COLO668 (cell line): ENCODE measurements around the gene SYNE1.
"Not testable (repeated sequence)": the region's sequence is repeated elsewhere in the genome, so short reads cannot be mapped to it uniquely, and the experiment has no call there.

Experiments
- DNase-seq: peaks from one replicate; lab custom pipeline; 2025; ENCODE audit not compliant: unreplicated experiment; lab: John Stamatoyannopoulos, UW

SYNE1 gene

DNA sequence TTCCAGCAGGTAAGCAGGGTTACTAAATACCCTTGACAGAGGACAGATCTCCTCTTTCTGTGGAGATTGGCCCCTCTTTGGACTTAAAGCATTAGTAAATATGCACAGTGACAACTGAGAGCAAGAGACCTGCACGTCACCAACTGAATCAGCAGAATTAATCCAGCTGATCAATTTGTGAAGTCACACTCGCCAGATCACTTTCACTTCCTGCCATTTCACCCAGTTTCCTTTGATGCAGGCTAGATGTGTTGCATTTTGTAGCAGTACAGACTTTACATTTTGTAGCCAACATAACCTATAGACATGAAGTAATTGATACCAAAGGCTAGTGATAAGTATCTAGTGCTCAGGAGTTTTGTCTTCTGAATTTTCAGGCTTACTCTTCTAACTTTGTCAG lies 11.9 kb downstream of the SYNE1 start:
- no peak for DNase-seq

DNA sequence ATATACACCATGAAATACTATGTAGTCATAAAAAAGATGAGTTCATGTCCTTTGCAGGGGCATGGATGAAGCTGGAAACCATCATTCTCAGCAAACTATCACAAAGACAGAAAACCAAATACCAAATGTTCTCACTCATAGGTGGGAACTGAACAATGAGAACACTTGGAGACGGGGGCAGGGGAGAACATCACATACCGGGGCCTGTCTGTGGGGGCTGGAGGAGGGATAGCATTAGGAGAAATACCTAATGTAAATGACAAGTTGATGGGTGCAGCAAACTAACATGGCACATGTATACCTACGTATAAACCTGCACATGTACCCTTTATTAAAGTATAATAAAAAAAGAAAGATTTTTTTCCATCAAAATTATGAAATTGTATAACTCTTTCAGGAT lies 22.4 kb downstream of the SYNE1 start:
- DNase-seq = not testable (repeated sequence)

DNA sequence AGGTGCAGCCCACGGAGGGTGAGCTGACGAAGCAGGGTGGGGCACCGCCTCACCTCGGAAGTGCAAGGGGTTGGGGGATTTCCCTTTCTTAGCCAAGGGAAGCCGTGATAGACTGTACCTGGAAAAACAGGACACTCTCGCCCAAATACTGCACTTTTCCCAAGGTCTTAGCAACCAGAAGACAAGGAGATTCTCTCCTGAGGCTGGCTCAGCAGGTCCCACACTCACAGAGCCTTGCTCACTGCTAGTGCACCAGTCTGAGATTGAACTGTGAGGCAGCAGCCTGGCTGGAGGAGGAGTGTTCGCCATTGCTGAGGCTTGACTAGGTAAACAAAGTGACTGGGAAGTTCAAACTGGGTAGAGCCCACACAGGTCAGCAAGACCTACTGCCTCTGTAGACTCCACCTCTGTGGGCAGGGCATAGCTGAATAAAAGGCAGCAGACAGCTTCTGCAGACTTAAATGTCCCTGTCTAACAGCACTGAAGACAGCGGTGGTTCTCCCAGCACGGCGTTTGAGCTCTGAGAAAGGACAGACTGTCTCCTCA lies 28.0 kb downstream of the SYNE1 start:
- no peak for DNase-seq

DNA sequence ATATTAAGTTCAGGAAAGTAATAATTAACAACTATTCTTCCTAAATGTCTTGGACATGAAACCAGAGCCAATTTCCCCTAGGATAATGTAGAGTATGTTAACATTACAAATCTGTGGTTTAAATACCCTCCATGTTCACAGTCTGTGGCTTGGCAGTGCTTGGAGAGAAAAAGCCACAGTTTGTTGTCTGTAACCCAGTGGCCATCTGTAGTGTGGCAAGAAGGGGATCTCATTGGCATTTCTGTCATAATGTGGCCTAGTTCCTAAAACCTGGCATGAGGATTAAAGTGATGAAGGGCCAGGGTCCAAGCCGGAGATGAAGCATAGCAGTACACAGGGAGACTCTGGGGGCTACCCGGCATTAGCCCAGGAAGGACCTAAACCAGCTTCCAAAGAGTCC lies 31.2 kb downstream of the SYNE1 start:
- no peak for DNase-seq

DNA sequence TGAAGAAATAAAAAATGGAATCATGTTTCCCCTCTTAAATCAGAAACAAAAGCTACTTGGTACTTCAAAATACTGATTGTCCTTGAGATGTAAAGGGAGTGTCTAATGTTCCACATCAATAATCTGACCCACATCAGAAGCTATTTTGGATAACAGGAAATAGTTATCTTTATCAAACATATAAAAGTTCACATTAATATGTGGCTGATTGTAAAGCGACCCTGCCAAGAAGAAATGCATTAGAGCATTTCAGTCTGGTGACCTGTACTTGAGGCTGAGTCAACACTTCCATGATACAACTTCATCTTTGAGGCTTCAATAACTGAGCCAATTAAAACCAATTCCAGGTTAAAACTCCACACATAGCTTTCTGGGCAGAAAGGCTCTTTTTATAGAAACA lies 31.8 kb downstream of the SYNE1 start:
- DNase-seq = no peak

DNA sequence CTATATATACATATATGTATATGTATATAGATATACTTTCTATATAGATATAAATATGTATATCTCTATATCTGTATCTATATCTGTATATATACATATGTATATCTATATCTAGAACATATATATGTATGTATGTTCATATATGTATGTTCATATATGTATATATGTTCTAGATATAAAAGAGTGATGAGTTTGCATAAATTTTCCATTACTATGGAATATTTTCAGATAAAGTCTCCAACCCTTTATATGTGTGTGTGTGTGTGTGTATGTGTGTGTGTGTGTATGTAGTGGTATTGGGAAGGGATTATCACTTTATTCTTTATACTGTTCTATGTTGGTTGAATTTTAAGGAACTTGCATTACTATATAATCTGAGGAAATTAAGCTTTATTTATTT lies 33.3 kb downstream of the SYNE1 start:
- DNase-seq = no peak

DNA sequence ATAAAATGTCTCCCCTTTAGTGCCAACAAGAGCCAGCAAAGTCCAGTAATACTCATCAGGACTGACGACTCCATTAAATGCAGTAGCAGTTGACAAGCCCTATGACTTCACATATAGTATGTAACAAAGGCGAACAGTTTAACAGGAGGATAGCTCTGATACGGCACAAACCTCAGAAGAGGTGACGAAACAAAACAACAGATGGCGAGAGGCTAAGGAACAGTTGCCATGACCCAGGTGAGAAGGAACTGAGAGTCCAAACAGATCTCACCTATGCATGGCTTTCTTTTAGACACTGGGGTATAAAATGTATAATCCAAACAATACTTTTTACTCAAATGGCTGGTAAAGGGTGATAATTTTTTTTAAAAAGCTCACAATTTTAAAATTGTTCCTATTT lies 37.1 kb downstream of the SYNE1 start:
- DNase-seq = no peak

DNA sequence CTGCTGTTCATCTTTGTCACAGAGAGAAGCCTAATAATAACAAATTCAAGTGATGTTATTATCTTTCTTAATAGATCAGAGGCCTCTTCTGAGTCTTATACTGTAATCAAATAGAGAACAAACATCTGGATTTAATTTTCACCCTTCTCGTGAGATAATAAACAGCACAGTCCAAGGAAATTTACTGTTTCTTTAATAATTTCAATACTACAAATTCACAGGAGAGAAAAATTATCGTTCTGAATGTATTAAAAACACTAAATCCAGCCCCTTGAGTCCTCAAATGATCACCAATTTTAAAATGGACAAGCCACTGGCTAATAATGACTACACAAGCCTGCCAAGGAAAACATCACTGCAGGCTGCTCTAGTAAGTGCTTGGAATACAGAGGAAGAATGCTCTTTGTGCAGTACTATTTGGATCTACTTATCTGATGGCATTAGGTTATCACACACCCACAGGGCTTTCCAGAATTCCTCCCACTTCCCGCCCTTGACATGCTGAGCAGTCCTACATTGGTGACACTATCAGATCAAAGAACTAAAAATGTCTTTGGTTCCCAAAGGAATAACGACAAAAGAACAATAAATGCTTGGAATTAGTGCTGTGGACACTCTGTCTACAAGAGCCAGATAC lies 38.1 kb downstream of the SYNE1 start:
- DNase-seq = no peak

DNA sequence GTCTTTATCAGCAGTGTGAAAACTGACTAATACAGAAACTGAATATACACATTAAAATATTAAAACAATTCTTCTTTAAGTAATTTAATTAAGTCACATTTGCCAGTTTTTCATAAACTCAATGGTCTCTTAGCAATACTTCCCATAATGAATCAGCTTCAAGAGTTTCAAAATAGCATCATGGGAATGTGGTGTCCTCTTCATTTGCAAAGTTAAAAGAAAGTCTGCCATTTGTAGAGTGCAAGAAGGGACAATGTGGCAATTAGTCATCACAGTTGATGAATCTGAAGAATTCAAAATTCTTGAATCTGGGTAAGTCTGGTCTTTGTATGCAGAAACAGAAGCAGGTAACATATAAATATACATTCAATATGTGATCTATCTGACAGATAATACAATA lies 38.7 kb downstream of the SYNE1 start:
- DNase-seq = no peak

DNA sequence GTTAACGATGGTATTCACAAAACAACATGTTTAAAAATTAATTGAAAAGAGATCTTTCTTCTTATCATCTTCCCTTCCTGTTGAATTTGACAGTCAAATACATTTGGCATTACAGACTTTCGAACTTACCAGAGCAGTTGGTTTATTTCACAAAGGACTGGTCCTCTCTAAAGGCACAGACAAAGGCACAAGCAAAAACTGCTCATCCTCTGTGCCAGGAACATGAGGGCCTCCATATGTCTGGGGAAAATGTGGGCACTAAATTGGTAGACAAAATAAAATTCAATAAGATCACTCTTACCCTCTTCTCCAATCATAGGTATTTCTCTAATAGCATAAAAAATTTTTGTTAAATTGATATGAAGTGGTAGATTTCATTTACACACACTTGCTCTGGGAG lies 40.4 kb downstream of the SYNE1 start:
- no peak for DNase-seq

DNA sequence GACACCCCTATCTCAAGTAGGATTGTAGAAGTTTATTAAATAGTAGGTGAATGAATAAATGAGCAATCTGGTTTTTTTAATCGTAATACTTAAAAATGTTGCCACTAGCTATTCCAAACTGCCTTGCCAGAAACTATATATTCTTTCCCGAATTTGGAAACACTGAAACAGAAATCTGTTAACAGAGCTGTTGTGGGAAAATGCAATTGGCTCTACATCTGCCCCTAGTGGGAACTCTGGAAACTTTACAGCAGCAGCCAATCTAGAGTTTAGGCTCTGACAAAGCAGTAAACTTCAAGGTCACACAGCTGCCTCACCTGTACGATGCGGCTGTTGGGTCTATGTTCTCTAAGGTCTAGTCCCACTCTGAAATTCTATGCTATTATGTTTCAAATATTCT lies 41.7 kb downstream of the SYNE1 start:
- no peak for DNase-seq

DNA sequence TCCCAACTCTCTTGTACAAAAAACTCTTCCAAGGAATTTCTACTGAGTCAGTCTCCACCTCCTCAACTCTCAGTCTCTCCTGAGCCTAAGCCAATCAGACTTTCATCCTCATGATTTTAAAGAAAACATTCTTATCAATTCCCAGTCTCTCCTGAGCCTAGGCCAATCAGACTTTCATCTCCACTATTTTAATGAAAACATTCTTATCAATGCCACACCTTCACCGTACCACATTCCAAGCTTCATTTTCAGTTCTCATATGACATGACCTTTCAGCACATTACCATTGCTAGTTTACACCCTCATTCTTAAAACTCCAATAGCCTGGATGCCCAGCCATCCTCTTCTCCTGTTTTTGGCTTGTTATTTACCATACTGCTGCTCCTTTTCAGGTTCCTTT lies 42.5 kb downstream of the SYNE1 start:
- no peak for DNase-seq

DNA sequence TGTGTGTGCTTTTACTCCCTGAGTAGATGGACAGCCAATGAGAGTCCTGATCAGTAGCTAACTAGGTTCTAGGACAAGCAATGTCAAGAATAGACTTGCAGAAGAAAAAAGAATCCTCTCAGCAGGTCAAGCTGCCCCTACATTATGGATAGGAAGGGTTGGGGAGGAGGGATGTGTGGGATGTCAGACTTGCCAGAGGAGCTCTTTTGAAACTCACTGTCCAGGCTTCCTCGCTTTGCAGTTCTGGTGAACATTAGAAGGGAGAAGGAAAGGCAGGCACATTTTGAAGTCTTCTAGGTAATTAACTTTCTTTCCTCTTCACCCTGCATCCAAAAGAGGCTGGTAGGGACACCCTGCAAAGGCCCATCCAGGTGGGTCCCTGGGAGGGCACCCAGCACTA lies 48.7 kb downstream of the SYNE1 start:
- no peak for DNase-seq

DNA sequence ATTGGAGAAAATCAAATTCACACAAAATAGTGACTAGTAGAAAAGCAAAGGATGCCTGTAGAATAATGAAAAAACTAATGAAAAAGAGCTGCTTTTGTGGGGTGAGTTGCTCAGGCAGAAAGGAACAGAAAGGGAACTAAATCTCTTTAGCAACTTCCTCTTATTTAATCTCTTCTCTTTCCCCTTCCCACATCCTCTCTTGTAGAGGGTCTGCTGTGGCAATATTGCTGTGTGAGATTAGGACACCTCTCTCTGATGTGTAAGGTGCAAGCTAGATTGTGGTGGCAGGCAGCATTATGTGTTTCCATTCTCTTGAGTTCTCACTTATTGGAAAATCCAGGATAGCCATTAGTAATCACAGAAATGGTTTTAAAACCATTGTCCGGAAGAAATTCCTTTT lies 49.7 kb downstream of the SYNE1 start:
- no peak for DNase-seq

DNA sequence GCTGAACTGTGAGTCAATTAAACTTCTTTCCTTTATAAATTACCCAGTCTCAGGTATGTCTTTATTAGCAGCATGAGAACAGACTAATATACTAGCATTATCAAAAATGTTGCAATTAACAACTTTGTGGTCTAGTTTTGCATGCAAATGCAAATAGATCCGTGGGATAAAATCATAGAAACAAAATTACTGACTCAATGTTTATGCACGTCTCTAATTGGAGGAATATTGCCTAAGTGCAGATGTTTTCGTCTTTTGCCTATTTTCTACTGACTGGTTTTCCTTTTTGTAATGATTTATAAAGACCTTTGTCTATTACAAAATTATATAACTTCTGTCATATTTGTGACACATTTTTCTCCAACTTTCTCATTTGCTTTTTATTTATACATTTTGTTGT lies 51.9 kb downstream of the SYNE1 start:
- no peak for DNase-seq

DNA sequence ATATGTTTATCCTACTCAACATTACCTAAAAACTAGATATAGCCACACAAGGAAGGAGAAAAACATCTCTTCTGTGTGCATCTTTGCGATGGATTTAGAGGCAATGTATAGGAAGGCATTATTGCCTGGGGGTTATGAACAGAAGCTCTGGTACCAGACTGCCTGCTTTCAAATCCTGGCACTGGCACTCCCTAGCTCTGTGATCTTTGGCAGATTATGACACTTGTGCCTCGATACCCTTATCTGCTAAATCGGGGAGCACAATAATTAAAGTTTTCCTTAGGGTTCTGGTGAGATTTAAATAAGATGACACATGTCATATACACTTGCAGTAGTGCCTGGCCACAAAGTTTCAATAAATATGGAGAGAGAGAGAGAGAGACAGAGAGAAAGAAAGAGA lies 53.3 kb downstream of the SYNE1 start:
- no peak for DNase-seq

DNA sequence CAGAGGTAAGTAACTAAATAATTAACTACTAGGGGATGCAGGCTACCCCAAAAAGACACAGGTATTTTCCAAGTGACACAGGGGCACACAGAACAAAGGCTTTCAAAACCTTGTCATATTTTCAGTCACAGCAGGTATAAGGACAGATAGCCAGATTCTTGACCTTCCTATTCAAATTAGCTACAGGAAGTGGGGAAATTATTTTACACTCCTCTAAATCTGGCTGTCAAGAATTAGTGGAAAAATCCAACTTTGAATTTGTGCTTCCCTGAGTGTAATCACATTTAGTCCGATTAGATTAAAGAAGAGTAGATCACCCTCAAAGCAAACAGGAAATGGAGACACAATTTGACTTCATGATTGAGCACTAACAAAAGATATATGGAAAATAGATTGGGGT lies 60.6 kb downstream of the SYNE1 start:
- no peak for DNase-seq

DNA sequence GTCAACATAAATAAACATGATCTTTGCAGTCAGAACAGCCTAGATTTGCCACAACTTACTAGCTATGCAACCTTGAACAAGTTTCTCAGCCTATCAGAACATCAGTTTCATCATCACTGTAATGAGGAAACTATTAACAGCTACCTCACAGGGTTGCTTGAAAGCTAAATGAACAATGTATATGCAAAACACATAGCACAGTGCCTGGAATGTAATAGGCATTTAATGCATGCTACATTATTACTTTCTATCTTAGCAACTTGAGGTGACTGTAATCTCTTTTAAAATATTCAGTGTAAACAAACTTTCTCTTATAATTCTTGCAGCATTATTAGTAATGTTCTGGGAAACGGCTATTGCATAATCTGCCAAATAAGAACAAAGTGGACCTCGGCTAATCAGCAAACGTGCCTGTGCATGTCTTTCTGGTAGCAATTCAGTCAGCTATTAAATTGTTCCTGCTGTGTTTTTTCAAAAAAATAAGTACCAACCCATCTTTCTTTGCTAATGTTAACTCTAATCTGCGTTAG lies 61.5 kb downstream of the SYNE1 start:
- DNase-seq = no peak

DNA sequence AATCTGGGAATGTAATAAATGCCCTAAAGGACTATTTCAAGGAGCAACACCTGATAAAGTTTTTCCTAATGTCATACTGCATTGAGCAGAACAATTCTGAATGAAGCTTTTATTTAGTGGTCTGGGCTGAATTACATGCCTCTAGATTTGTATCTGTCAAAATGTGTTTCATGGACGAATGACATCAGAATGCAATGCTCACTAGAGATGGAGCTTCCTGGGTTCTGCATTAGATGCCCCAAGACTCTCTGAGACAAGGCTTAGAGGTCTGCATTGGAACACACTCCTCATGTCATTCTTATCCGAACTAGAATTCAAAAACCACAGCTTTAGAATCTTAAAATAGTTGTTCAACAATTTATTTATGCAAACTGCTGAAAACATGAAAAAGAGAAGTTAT lies 62.0 kb downstream of the SYNE1 start:
- DNase-seq = no peak

DNA sequence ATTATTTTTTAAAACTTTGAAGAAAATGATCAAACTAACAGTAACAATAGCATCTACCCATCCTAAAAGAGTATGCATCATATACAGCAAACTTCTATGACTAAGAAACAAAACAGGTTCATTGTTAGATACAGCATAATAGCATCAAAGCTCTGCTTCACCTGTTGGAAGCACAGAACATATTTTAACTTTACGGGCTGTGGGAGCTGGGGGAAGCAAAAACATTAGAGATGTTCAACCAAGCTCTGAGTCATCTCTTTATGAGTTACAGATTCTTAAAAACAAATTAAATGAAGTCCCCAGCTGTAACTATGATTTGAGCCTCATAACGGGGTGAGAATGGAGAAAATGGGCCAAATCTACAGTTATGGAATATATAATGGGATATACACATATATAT lies 63.4 kb downstream of the SYNE1 start:
- DNase-seq = no peak

DNA sequence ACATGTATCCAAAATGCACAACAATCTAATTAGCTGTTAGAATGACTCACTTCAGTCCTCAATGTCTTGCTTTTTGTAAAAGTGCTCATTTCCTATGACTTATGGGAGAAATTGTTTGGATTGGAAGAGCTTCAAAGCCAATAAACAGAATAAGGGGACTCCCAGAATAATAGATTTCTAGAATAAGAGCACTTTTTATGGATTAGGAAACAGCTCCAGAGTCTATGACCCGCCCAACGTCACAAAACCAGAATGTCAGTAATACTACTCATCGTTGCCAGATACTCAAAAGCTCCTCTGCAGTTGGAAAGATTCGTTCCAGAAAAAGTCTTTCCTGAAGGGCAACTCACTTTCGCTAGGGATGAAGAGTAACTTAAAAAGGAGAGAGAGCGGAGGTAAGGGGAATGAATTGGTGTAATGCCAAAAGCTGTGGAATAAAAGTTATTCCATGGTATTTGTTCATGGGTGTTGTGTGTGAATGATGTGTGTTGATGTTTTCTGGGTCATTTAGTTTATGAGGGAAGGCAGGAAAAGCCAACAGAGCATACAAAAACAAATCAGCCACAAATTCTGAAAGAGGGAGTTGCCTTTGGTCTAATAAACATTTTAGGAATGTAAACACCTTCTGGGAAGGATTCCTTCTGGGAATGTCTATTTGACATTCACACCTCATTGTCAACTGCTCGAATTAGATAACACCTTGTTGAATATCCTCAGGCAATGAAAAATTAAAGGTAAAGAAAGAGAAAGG lies 64.6 kb downstream of the SYNE1 start:
- no peak for DNase-seq

DNA sequence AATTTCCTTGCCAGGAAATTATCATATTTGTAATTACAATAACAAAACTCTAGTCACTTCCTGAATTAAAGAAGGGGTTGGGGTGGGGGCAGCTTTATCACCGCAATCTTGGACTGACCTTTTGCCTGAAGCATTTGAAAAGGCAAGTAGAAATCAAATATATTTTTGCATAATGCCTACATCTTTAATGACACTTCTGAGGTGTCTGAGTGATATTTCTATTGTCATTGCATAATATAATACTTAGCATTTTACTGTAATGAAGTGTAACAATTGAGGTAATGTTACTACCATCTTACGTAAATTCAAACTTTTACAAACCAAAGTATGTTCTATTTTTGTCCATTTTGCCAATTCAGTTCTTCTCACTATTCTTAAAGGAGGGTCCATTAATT lies 65.2 kb downstream of the SYNE1 start:
- DNase-seq = no peak

DNA sequence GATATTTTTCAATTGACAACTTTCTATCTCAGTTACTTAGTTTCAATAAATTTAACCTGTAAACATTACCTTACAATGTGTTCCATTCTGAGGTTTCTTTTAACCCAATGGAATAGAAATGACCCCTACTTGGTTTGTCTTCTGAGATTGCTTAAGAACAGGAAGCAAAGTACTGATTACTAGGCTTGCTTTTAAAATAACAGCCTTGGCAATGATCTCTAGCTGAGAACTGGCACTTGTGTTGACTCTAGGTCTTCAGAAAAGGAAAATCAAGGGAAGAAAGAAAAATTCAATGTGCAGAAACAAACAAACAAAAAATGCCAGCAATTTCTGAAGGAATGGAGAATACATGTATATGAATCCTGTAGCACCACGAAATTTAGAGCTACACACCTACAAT lies 66.1 kb downstream of the SYNE1 start:
- DNase-seq = no peak
